Endodermal cell (in vitro differentiated cells): Measurements from ENCODE around the gene ARHGEF3. TPM values are rescaled to one million over a fixed set of nuclear protein-coding genes. Genes with fewer than 3 reads are reported as not detected.

Experiments
- DNase-seq: peaks from one replicate; pipeline ENCODE4 v3.0.0-alpha.2; 2017
- H3K27ac ChIP-seq: 2 replicates; pipeline ENCODE4 v1.5.1; 2013; ENCODE audit warnings: mild to moderate bottlenecking, low read depth, low read length, moderate library complexity
- H3K27me3 ChIP-seq: 2 replicates; pipeline ENCODE4 v1.6.1; 2013; ENCODE audit warnings: mild to moderate bottlenecking, low read length, moderate library complexity; ENCODE audit not compliant: insufficient read depth, control insufficient read depth, poor library complexity, severe bottlenecking
- H3K36me3 ChIP-seq: 2 replicates; pipeline ENCODE4 v1.7.0; 2013; ENCODE audit warnings: mild to moderate bottlenecking, low read length, moderate library complexity; ENCODE audit not compliant: control insufficient read depth, insufficient read depth
- H3K4me1 ChIP-seq: one replicate; pipeline ENCODE4 v1.7.0; 2013; ENCODE audit warnings: low read length; ENCODE audit not compliant: control insufficient read depth, insufficient read depth
- H3K4me3 ChIP-seq: 2 replicates; pipeline ENCODE4 v1.5.1; 2013; ENCODE audit warnings: mild to moderate bottlenecking, low read length, moderate library complexity
- H3K9ac ChIP-seq: 2 replicates; pipeline ENCODE4 v1.6.1; 2013; ENCODE audit warnings: mild to moderate bottlenecking, low read length, moderate library complexity; ENCODE audit not compliant: poor library complexity, severe bottlenecking; ENCODE audit errors: extremely low read depth
- H3K9me3 ChIP-seq: 2 replicates; pipeline ENCODE4 v1.6.1; 2013; ENCODE audit warnings: mild to moderate bottlenecking, low read length, moderate library complexity; ENCODE audit not compliant: control insufficient read depth
- H3K27ac Mint-ChIP-seq: 2 replicates; pipeline ENCODE4 v1.8.0; 2020; ENCODE audit warnings: mixed read lengths
- H3K27me3 Mint-ChIP-seq: 2 replicates; pipeline ENCODE4 v1.8.0; 2021; ENCODE audit warnings: mild to moderate bottlenecking, mixed read lengths; ENCODE audit not compliant: insufficient read depth
- H3K36me3 Mint-ChIP-seq: 2 replicates; pipeline ENCODE4 v1.8.0; 2020; ENCODE audit warnings: low read depth, mixed read lengths
- H3K4me1 Mint-ChIP-seq: 2 replicates; pipeline ENCODE4 v1.8.0; 2020; ENCODE audit warnings: mixed read lengths
- H3K4me3 Mint-ChIP-seq: 2 replicates; pipeline ENCODE4 v1.8.0; 2020; ENCODE audit warnings: mild to moderate bottlenecking, moderate library complexity, mixed read lengths
- H3K9me3 Mint-ChIP-seq: 2 replicates; pipeline ENCODE4 v1.8.0; 2020; ENCODE audit warnings: mild to moderate bottlenecking, mixed read lengths
- CTCF ChIP-seq: fragments of 200-600 bp; sonication (generic); conservative IDR thresholded peaks from 2 replicates; pipeline ENCODE4 v1.5.0; 2021; ENCODE audit warnings: antibody characterized with exemption, mild to moderate bottlenecking
- whole genome bisulfite sequencing, 2 experiments: methylation state at CpG; one replicate each; pipeline versions ENCODE4 v1.1.5 to v1.1.7; 2013; ENCODE audit warnings: missing lambda C conversion rate in 2 of 2, mixed read lengths in 1 of 2; ENCODE audit not compliant: insufficient coverage in 1 of 2, insufficient read length in 1 of 2; 5-methylcytosine and 5-hydroxymethylcytosine counted together
- total RNA-seq, 2 donors: library from RNA; stranded (reverse); fragmentation: NEBNext Ultra II Directional in 1 of 2; extraction: Animal tissue kit (Norgen Biotek cat#: 25700) in 1 of 2; gene quantifications; 2 replicates in 1 of 2; 3 replicates in 1 of 2; pipeline ENCODE4 v1.2.1, GENCODE V29; 2021

ARHGEF3 gene
- total RNA-seq, 2 donors from 2014 or later, result 12.7 to 14.1 TPM

- Histone ChIP-seq H3K4me1 (no peaks in the 10 kb centered on the region), H3K27me3 (no peaks in the 10 kb centered on the region), H3K9me3 (no peaks in the 10 kb centered on the region), H3K9ac (no peak overlapping the region), H3K27ac (no peak overlapping the region), H3K36me3 (no peaks in the 10 kb centered on the region), H3K4me3 (no peak overlapping the region)
- no peak for TF ChIP-seq CTCF
- H3K9me3 Mint-ChIP-seq, result peaks cover 9% of the 10 kb centered on the region
- no peaks in the 10 kb centered on the region for H3K36me3 Mint-ChIP-seq
- no peak for DNase-seq
- H3K4me1 Mint-ChIP-seq, result no peaks in the 10 kb centered on the region
- peaks cover 3% of the 10 kb centered on the region for H3K27me3 Mint-ChIP-seq
- H3K4me3 Mint-ChIP-seq, result no peak overlapping the region
- 90 to 98% methylated on average over 12 to 19 of the region's 19 CpGs for WGBS, 2 experiments
- no peak overlapping the region for H3K27ac Mint-ChIP-seq
Measured at GRCh38 chr3:56691165-56692000, 110.4 kb downstream of the ARHGEF3 start.

DNA sequence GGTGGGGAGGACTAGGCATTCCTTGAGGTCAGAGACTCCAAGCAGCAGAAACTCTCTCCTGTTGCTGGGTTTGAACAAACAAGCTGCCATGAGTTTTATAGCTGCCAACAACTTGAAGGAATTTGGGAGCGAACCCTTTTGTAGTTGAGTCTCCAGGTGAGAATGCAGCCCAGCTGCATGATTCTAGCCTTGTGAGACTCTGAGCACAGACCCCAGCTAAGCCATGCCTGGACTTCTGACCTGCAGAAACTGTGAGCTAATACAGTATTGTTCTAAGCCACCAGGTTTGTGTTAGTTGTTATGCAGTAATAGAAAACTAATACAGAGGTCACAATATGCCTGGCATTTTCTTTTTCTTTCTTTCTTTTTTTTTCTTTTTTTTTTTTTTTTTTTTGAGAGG lies 112.4 kb downstream of the ARHGEF3 start:
- Mint-ChIP-seq H3K36me3 (peaks cover 7% of the 10 kb centered on the region), H3K27me3 (peaks cover 8% of the 10 kb centered on the region), H3K4me1 (no peaks in the 10 kb centered on the region), H3K27ac (no peak overlapping the region), H3K9me3 (peaks cover 12% of the 10 kb centered on the region), H3K4me3 (no peak overlapping the region)
- Histone ChIP-seq H3K27ac (no peak overlapping the region), H3K9ac (no peak overlapping the region), H3K4me1 (no peaks in the 10 kb centered on the region), H3K9me3 (peaks cover 2% of the 10 kb centered on the region), H3K36me3 (no peaks in the 10 kb centered on the region), H3K4me3 (no peak overlapping the region), H3K27me3 (no peaks in the 10 kb centered on the region)
- TF ChIP-seq CTCF, result no peak
- DNase-seq, result no peak
- WGBS, 2 experiments, result 95 to 100% methylated on average over 1 of the region's 1 CpG

DNA sequence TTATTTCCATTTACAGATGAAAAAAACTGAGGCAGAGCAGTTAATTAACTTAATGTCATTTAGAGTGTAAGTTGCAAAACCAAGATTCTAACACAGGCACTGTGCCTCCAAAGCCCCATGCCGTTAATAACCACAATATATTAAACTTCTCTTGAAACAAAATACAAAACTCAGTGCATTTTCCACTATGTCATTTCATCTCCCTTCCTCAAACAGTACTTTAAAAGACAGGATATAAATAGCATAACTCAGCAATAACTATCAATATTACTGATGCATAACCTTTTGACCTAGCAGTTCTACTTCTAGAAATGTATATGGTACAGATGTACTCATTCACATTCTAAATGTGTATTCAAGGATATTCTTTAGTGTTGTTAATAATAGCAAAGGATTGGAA lies 113.6 kb downstream of the ARHGEF3 start:
- H3K27ac ChIP-seq, result no peak overlapping the region
- H3K27me3 Mint-ChIP-seq, result peaks cover 18% of the 10 kb centered on the region
- no peaks in the 10 kb centered on the region for H3K4me1 Mint-ChIP-seq
- DNase-seq, result no peak
- H3K4me3 Mint-ChIP-seq, result no peak overlapping the region
- H3K27ac Mint-ChIP-seq, result no peak overlapping the region
- no peak overlapping the region for H3K9ac ChIP-seq
- no peak overlapping the region for H3K4me3 ChIP-seq
- 91 to 100% methylated on average over 1 of the region's 1 CpG for WGBS, 2 experiments
- no peak for TF ChIP-seq CTCF
- no peaks in the 10 kb centered on the region for H3K27me3 ChIP-seq
- peaks cover 16% of the 10 kb centered on the region for H3K36me3 Mint-ChIP-seq
- H3K9me3 Mint-ChIP-seq, result peaks cover 22% of the 10 kb centered on the region
- H3K9me3 ChIP-seq, result peaks cover 9% of the 10 kb centered on the region
- H3K4me1 ChIP-seq, result no peaks in the 10 kb centered on the region
- H3K36me3 ChIP-seq, result no peaks in the 10 kb centered on the region
